NCI-H1694 treated with DMSO at 0.1 percent for 48 hours (cell line): ENCODE measurements around the gene STK32B.
"Not testable (repeated sequence)": the region's sequence is repeated elsewhere in the genome, so short reads cannot be mapped to it uniquely, and the experiment has no call there.

ENCODE experiments used
- DNase-seq: peaks from one replicate; lab custom pipeline; 2025; lab: John Stamatoyannopoulos, UW

STK32B gene

GRCh38 chr4:5266991-5267390 lies 215.7 kb downstream of the STK32B start:
- no peak for DNase-seq

GRCh38 chr4:5267408-5267807 lies 216.1 kb downstream of the STK32B start:
- DNase-seq = no peak

GRCh38 chr4:5276475-5277075 lies 225.3 kb downstream of the STK32B start:
- DNase-seq = no peak

- no peak for DNase-seq
These were observed 225.8 kb downstream of the STK32B start for GRCh38 chr4:5277079-5277478.

- no peak for DNase-seq
These were observed 226.9 kb downstream of the STK32B start for GRCh38 chr4:5278213-5278612.

GRCh38 chr4:5280069-5280468 lies 228.8 kb downstream of the STK32B start:
- not testable (repeated sequence) for DNase-seq

GRCh38 chr4:5280828-5281227 lies 229.5 kb downstream of the STK32B start:
- no peak for DNase-seq

- DNase-seq = no peak
These were observed 232.6 kb downstream of the STK32B start for GRCh38 chr4:5283837-5284236.

GRCh38 chr4:5284517-5284916 lies 233.2 kb downstream of the STK32B start:
- DNase-seq = no peak

GRCh38 chr4:5292101-5292500 lies 240.8 kb downstream of the STK32B start:
- no peak for DNase-seq

GRCh38 chr4:5298000-5298787 lies 246.9 kb downstream of the STK32B start:
- not testable (repeated sequence) for DNase-seq

GRCh38 chr4:5300283-5300682 lies 249.0 kb downstream of the STK32B start:
- DNase-seq = no peak

- DNase-seq = no peak
These were observed 256.6 kb downstream of the STK32B start for GRCh38 chr4:5307928-5308327.

- DNase-seq = no peak
These were observed 271.0 kb downstream of the STK32B start for GRCh38 chr4:5322321-5322720.

- DNase-seq = no peak
These were observed 279.2 kb downstream of the STK32B start for GRCh38 chr4:5330339-5330989.

- DNase-seq = no peak
These were observed 286.5 kb downstream of the STK32B start for GRCh38 chr4:5337731-5338130.

- no peak for DNase-seq
These were observed 287.3 kb downstream of the STK32B start for GRCh38 chr4:5338531-5338930.

- no peak for DNase-seq
These were observed 289.7 kb downstream of the STK32B start for GRCh38 chr4:5340991-5341451.

GRCh38 chr4:5341526-5341925 lies 290.2 kb downstream of the STK32B start:
- no peak for DNase-seq

GRCh38 chr4:5355846-5356245 lies 304.6 kb downstream of the STK32B start:
- DNase-seq = no peak

- DNase-seq = no peak
These were observed 306.6 kb downstream of the STK32B start for GRCh38 chr4:5357870-5358269.

- DNase-seq = no peak
These were observed 310.7 kb downstream of the STK32B start for GRCh38 chr4:5361968-5362367.

- DNase-seq = no peak
These were observed 313.1 kb downstream of the STK32B start for GRCh38 chr4:5364406-5364805.
